Suprapubic skin (tissue), 4 donors: ENCODE data around the gene VPS13C. TPM values are rescaled to one million over a fixed set of nuclear protein-coding genes. Genes with fewer than 3 reads are reported as not detected.

Experiments used
- DNase-seq, 2 donors: peaks; one replicate each; pipeline ENCODE4 v3.0.0-alpha.2; 2019; ENCODE audit warnings: low spot score in 2 of 2
- H3K27ac ChIP-seq: fragments of 200-600 bp; sonication (generic); one replicate; pipeline ENCODE4 v1.5.1; 2019
- H3K27me3 ChIP-seq: fragments of 200-600 bp; sonication (generic); one replicate; pipeline ENCODE4 v1.5.1; 2019
- H3K36me3 ChIP-seq: fragments of 200-600 bp; sonication (generic); one replicate; pipeline ENCODE4 v1.5.1; 2019
- H3K4me1 ChIP-seq: fragments of 200-600 bp; sonication (generic); one replicate; pipeline ENCODE4 v1.5.1; 2019
- H3K4me3 ChIP-seq: fragments of 200-600 bp; sonication (generic); one replicate; pipeline ENCODE4 v1.5.1; 2019; ENCODE audit warnings: mild to moderate bottlenecking
- H3K9me3 ChIP-seq: fragments of 200-600 bp; sonication (generic); one replicate; pipeline ENCODE4 v1.5.1; 2019
- EP300 ChIP-seq: sonication (generic); formaldehyde crosslinking; IDR thresholded peaks from one replicate; pipeline ENCODE4 v1.6.1; 2017; ENCODE audit warnings: antibody characterized with exemption
- POLR2A ChIP-seq, 2 donors: fragments of 450-650 bp; IDR thresholded peaks; one replicate each; pipeline ENCODE4 v1.6.1; 2017; ENCODE audit warnings: antibody characterized with exemption in 2 of 2, mild to moderate bottlenecking in 2 of 2, moderate library complexity in 2 of 2
- POLR2AphosphoS5 ChIP-seq, 3 donors: sonication (generic); formaldehyde crosslinking; IDR thresholded peaks; one replicate each; pipeline ENCODE4 v1.6.1; 2017; ENCODE audit warnings: antibody characterized with exemption in 3 of 3
- WGBS: methylation state at CpG from one replicate; pipeline ENCODE4 v1.1.5; 2018; 5-methylcytosine and 5-hydroxymethylcytosine counted together
- total RNA-seq, 4 donors: library from RNA; depleted of rRNA; stranded (reverse); fragments of >200 nt; gene quantifications; one replicate each; pipeline ENCODE4 v1.1.0, GENCODE V29; 2016
- TF ChIP-seq, protein P1 (sequence below), 2 donors: fragments of 200-600 bp in 1 of 2; fragments of 450-650 bp in 1 of 2; sonication (generic) in 1 of 2; IDR thresholded peaks; one replicate each; pipeline ENCODE4 v1.5.1; 2016 to 2019; ENCODE audit warnings: antibody characterized with exemption in 2 of 2, mild to moderate bottlenecking in 1 of 2, moderate library complexity in 1 of 2

The VPS13C gene
- total RNA-seq, 4 donors from 2014 or later, result 30.4 to 74.3 (median 42.8) TPM

DNA sequence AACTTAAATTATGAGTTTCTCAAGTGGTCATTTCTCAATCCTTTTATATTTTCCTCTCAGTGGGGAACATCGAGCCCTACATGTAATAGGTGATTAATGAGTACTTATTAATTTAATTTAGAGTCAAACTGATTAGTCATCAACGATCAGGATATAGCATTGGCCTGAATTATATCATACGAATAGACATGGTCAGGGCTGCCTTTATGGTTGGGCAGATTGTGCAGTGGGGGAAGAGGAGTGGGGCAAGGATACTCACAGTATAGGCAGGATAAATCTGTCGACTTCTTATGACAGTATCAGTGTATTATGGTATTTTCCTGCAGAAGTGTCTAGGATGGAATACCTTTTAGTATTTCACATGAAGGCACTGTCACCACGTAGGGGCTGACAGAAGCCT, 33.6 kb upstream of the VPS13C start:
- no peak overlapping the region for H3K4me3 ChIP-seq
- H3K4me1 ChIP-seq, result no peaks in the 10 kb centered on the region
- H3K27ac ChIP-seq, result no peak overlapping the region
- no peaks in the 10 kb centered on the region for H3K9me3 ChIP-seq
- DNase-seq, result no peak
- WGBS, result 81% methylated on average over 5 of the region's 5 CpGs
- H3K27me3 ChIP-seq, result no peaks in the 10 kb centered on the region
- H3K36me3 ChIP-seq, result no peaks in the 10 kb centered on the region
- TF ChIP-seq EP300 (no peak), POLR2AphosphoS5 (IDR thresholded peaks at IDR 0.05) (no peak), POLR2A (IDR thresholded peaks at IDR 0.05) (no peak)
- TF ChIP-seq, protein P1, sequence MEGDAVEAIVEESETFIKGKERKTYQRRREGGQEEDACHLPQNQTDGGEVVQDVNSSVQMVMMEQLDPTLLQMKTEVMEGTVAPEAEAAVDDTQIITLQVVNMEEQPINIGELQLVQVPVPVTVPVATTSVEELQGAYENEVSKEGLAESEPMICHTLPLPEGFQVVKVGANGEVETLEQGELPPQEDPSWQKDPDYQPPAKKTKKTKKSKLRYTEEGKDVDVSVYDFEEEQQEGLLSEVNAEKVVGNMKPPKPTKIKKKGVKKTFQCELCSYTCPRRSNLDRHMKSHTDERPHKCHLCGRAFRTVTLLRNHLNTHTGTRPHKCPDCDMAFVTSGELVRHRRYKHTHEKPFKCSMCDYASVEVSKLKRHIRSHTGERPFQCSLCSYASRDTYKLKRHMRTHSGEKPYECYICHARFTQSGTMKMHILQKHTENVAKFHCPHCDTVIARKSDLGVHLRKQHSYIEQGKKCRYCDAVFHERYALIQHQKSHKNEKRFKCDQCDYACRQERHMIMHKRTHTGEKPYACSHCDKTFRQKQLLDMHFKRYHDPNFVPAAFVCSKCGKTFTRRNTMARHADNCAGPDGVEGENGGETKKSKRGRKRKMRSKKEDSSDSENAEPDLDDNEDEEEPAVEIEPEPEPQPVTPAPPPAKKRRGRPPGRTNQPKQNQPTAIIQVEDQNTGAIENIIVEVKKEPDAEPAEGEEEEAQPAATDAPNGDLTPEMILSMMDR (IDR thresholded peaks at IDR 0.05), result no peak

- WGBS, result 81% methylated on average over 7 of the region's 7 CpGs
- Histone ChIP-seq H3K9me3 (no peaks in the 10 kb centered on the region), H3K27me3 (no peaks in the 10 kb centered on the region), H3K36me3 (no peaks in the 10 kb centered on the region), H3K27ac (no peak overlapping the region), H3K4me3 (no peak overlapping the region), H3K4me1 (peaks cover 14% of the 10 kb centered on the region)
- TF ChIP-seq EP300 (no peak), POLR2AphosphoS5 (IDR thresholded peaks at IDR 0.05) (no peak), POLR2A (IDR thresholded peaks at IDR 0.05) (no peak)
- TF ChIP-seq, protein P1 (IDR thresholded peaks at IDR 0.05), result no peak
- DNase-seq, result no peak
Observed at GRCh38 chr15:62090988-62091387, 30.7 kb upstream of the VPS13C start.

DNA sequence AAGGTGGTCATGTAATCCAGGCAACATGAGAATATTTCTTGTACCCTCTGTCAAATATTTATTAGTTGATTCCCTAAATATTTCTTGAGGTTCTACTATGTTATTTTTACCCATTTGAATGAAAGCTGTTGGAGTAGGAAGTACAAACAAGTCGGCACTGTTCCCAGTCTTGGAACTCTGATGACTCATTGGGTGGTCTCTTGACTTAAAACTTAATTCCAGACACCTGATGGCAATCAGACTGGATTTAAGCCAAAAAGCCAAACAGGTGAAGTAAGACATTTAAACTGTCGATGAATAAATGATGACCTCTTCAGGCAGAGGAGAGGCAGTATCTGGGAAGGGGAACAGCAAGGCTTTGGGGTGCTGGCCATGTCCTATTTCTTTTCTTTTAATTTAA, 29.4 kb upstream of the VPS13C start:
- TF ChIP-seq POLR2AphosphoS5 (IDR thresholded peaks at IDR 0.05) (no peak), POLR2A (IDR thresholded peaks at IDR 0.05) (no peak), EP300 (no peak)
- TF ChIP-seq, protein P1 (IDR thresholded peaks at IDR 0.05), result no peak
- H3K4me1 ChIP-seq, result peaks cover 14% of the 10 kb centered on the region
- no peak for DNase-seq
- H3K27me3 ChIP-seq, result no peaks in the 10 kb centered on the region
- no peak overlapping the region for H3K4me3 ChIP-seq
- 44% methylated on average over 2 of the region's 2 CpGs for WGBS
- H3K27ac ChIP-seq, result no peak overlapping the region
- H3K9me3 ChIP-seq, result no peaks in the 10 kb centered on the region
- no peaks in the 10 kb centered on the region for H3K36me3 ChIP-seq

- no peak for DNase-seq
- Histone ChIP-seq H3K9me3 (no peaks in the 10 kb centered on the region), H3K4me1 (peaks cover 14% of the 10 kb centered on the region), H3K27ac (no peak overlapping the region), H3K36me3 (no peaks in the 10 kb centered on the region), H3K4me3 (no peak overlapping the region), H3K27me3 (no peaks in the 10 kb centered on the region)
- WGBS, result 56% methylated on average over 1 of the region's 1 CpG
- no peak for TF ChIP-seq POLR2A (IDR thresholded peaks at IDR 0.05)
- TF ChIP-seq, protein P1 (IDR thresholded peaks at IDR 0.05), result no peak
- TF ChIP-seq EP300, result no peak
- TF ChIP-seq POLR2AphosphoS5 (IDR thresholded peaks at IDR 0.05), result no peak
Observed at GRCh38 chr15:62088353-62088693, 28.1 kb upstream of the VPS13C start.

DNA sequence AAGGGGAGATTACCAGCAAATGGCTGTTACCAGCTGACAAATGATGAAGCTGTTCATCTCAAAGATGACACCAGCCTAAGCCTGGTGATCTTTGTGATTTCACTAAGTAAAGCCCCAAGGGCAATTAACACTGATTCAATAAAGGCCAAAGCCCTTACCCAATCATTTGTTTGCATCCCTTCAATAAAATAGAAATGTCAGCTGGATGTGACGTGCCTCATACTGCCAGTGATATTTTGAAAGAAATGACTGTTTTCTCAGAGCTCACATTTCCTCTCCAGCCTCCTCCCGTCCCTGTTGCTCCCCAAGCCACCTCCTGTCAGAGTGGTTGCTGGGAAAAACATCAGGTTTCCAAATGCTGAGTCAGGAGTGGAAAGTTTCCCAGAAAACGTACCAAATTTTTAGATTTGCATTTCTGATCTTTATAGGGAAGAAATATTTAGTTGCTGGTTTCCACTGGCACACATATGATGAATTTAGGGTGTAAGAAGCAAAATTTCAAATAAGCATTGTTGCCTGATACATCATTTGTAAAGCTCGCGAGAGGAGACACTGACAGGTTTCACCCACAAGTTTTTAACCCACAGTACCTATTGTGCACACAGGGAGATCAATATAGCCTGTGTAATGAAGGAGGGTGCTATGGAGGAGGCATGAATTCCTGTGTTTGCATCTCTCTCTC, 27.6 kb upstream of the VPS13C start:
- Histone ChIP-seq H3K9me3 (no peaks in the 10 kb centered on the region), H3K36me3 (no peaks in the 10 kb centered on the region), H3K4me3 (no peak overlapping the region), H3K4me1 (peaks cover 14% of the 10 kb centered on the region), H3K27ac (peak overlapping the region; percentile 24), H3K27me3 (no peaks in the 10 kb centered on the region)
- TF ChIP-seq POLR2AphosphoS5 (IDR thresholded peaks at IDR 0.05) (peak in 1 of 3 donors; percentile 9), EP300 (no peak)
- DNase-seq, result no peak
- WGBS, result 20% methylated on average over 5 of the region's 5 CpGs

DNA sequence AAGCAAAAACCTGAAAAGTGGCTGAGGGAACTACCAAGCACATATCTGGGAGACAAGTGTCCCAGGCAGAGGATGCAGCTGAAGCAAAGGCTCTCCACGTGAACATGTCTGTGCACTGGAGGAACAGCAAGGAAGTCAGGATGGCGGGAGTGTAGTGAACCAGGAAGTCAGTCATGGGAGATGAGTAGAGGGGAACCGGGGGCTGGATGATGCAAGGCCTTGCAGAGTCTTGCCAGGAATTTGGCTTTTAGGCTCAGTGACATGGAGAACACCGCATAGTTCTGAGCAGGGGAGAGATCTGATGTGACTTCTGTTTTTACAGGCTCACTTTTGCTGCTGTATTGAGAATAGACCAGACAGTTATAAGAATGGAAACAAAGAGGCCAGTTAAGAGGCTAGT, 25.5 kb upstream of the VPS13C start:
- Histone ChIP-seq H3K4me1 (peaks cover 14% of the 10 kb centered on the region), H3K27ac (no peak overlapping the region), H3K36me3 (no peaks in the 10 kb centered on the region), H3K27me3 (no peaks in the 10 kb centered on the region), H3K9me3 (no peaks in the 10 kb centered on the region), H3K4me3 (no peak overlapping the region)
- DNase-seq, result no peak
- no peak for TF ChIP-seq POLR2A (IDR thresholded peaks at IDR 0.05)
- TF ChIP-seq POLR2AphosphoS5 (IDR thresholded peaks at IDR 0.05), result no peak
- TF ChIP-seq EP300, result no peak
- TF ChIP-seq, protein P1 (IDR thresholded peaks at IDR 0.05), result no peak
- 77% methylated on average over 4 of the region's 4 CpGs for WGBS
